Tibial artery (tissue), 4 donors: Measurements from ENCODE around the gene ASCL4.

ENCODE experiments used
- DNase-seq, 2 donors: peaks; one replicate each; pipeline ENCODE4 v3.0.0-alpha.2; 2019
- H3K27ac ChIP-seq, 2 donors: fragments of 200-600 bp; sonication (generic) in 1 of 2; 1 replicate in 1 of 2; 2 replicates in 1 of 2; pipeline ENCODE4 v1.5.1; 2018 to 2019; ENCODE audit warnings: mild to moderate bottlenecking in 1 of 2
- H3K27me3 ChIP-seq, 2 donors: fragments of 200-600 bp; sonication (generic) in 1 of 2; one replicate each; pipeline versions ENCODE4 v1.5.1 to v1.6.0; 2016 to 2019
- H3K36me3 ChIP-seq, 3 donors: fragments of 200-600 bp; sonication (generic) in 2 of 3; one replicate each; pipeline ENCODE4 v1.5.1; 2016 to 2019; ENCODE audit warnings: mild to moderate bottlenecking in 2 of 3
- H3K4me1 ChIP-seq, 4 donors: fragments of 200-600 bp; sonication (generic) in 2 of 4; 1 replicate in 3 of 4; 2 replicates in 1 of 4; pipeline ENCODE4 v1.5.1; 2016 to 2019
- H3K4me3 ChIP-seq, 2 donors: fragments of 200-600 bp; sonication (generic) in 1 of 2; 1 replicate in 1 of 2; 2 replicates in 1 of 2; pipeline ENCODE4 v1.5.1; 2018 to 2019; ENCODE audit warnings: mild to moderate bottlenecking in 2 of 2
- H3K9me3 ChIP-seq, 3 donors: fragments of 200-600 bp; sonication (generic) in 1 of 3; one replicate each; pipeline ENCODE4 v1.5.1; 2016 to 2019
- intact Hi-C: fragments of 100-400 bp; cut with DNase I; formaldehyde crosslinking; loops from one replicate; pipeline ENCODE4 v1.15.0; 2023; ENCODE audit warnings: low total_unique reads
- TF ChIP-seq, protein P1 (sequence below), 2 experiments: fragments of 200-600 bp in 1 of 2; fragments of 450-650 bp in 1 of 2; IDR thresholded peaks; one replicate each; pipeline ENCODE4 v1.5.1; 2017 to 2019; ENCODE audit warnings: antibody characterized with exemption in 2 of 2, mild to moderate bottlenecking in 1 of 2, moderate library complexity in 1 of 2

ASCL4 gene

DNA sequence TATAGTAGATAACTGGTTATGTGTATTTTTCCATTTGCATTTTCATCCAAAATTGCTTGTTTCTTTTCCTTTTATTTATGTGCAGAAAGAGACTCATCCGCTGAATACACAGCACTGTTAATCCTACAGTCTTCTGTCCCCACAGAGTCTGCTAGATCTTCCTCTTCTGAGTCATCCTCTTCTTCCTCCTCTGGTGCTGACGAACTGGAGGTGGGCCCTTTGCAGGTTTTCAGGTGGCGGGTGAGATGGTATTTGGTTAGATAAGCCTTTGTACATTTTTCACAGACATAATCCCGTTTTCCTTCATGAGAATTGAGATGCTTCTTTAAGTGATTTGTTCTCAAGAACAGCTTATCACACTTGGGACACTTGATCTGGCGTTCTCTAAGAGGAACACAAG lies 40.4 kb upstream of the ASCL4 start:
- Histone ChIP-seq H3K36me3 (peaks cover 60 to 71% (median 67%) of the 10 kb centered on the region in 3 donors), H3K27me3 (no peaks in the 10 kb centered on the region), H3K27ac (no peak overlapping the region), H3K4me1 (no peaks in the 10 kb centered on the region), H3K4me3 (no peak overlapping the region), H3K9me3 (no peaks in the 10 kb centered on the region)
- no peak for DNase-seq
- intact Hi-C loops, result no loop called here
- TF ChIP-seq, protein P1, sequence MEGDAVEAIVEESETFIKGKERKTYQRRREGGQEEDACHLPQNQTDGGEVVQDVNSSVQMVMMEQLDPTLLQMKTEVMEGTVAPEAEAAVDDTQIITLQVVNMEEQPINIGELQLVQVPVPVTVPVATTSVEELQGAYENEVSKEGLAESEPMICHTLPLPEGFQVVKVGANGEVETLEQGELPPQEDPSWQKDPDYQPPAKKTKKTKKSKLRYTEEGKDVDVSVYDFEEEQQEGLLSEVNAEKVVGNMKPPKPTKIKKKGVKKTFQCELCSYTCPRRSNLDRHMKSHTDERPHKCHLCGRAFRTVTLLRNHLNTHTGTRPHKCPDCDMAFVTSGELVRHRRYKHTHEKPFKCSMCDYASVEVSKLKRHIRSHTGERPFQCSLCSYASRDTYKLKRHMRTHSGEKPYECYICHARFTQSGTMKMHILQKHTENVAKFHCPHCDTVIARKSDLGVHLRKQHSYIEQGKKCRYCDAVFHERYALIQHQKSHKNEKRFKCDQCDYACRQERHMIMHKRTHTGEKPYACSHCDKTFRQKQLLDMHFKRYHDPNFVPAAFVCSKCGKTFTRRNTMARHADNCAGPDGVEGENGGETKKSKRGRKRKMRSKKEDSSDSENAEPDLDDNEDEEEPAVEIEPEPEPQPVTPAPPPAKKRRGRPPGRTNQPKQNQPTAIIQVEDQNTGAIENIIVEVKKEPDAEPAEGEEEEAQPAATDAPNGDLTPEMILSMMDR (IDR thresholded peaks at IDR 0.05), result no peak

DNA sequence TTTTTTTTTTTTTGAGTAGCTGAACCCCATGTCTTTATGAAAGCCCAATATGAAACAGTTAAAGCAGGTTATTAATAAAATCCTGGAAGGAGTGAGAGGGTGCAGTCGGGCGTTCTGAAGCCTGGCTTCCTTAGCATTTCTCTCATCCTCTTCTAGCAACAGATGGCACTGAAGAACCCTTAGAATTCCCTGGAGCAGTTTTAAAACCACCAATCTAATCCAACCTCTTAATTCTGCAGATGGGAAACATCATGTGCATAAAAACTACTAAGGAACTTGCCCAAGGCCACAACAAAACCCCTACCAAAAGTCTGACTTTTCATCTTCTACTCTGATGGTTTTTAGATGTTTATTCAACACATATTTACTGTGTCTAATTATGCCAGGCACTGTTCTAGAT lies 38.7 kb upstream of the ASCL4 start:
- Histone ChIP-seq H3K4me3 (no peak overlapping the region), H3K4me1 (no peaks in the 10 kb centered on the region), H3K27ac (no peak overlapping the region), H3K9me3 (no peaks in the 10 kb centered on the region), H3K27me3 (no peaks in the 10 kb centered on the region), H3K36me3 (peaks cover 77 to 87% (median 83%) of the 10 kb centered on the region in 3 donors)
- intact Hi-C loops, result no loop called here
- TF ChIP-seq, protein P1 (IDR thresholded peaks at IDR 0.05), result no peak
- DNase-seq, result no peak

DNA sequence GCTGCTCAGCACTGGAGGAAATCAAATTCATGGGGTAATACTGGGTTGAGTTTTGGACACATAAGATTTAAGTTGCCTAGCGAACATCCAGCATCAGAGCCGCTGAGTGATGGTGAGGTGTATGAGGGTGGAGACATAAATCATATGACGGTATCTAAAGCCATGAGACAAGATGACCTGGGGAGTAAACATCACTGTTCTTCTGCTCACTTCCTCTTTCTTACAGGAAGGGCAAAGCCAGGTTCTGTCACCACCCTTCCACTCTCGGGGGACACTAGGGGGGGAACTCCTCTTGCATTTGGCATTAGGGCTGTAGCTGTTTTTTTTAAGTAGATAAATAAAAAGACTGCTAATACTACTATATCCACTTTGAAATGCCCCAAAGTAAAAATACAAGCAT lies 37.6 kb upstream of the ASCL4 start:
- Histone ChIP-seq H3K4me1 (no peaks in the 10 kb centered on the region), H3K27ac (no peak overlapping the region), H3K27me3 (no peaks in the 10 kb centered on the region), H3K4me3 (no peak overlapping the region), H3K9me3 (no peaks in the 10 kb centered on the region), H3K36me3 (peaks cover 88 to 99% (median 94%) of the 10 kb centered on the region in 3 donors)
- DNase-seq, result no peak
- intact Hi-C loops, result no loop called here
- TF ChIP-seq, protein P1 (IDR thresholded peaks at IDR 0.05), result no peak

DNA sequence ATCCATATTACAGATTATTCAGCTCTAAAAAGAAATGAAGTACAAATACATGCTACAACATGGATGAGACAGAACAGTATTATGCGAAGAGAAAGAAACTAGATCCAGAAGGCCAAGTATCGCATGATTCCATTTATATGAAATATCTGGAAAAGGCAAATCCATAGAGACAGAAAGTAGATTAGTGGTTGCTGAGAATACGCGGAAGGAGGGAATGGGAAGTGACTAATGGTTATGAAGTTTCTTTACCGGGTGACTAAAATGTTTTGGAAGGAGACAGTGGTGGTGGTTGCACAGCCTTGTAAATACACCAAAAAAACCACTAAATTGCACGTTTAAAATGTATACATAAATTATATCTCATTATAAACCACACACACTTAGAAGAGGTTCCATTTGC lies 26.0 kb upstream of the ASCL4 start:
- no peak overlapping the region for H3K4me3 ChIP-seq
- H3K9me3 ChIP-seq, result no peaks in the 10 kb centered on the region
- DNase-seq, result no peak
- intact Hi-C loops, result no loop called here
- H3K27me3 ChIP-seq, result no peaks in the 10 kb centered on the region
- peaks cover 0 to 15% (median 4%) of the 10 kb centered on the region in 4 donors for H3K4me1 ChIP-seq
- H3K27ac ChIP-seq, result no peak overlapping the region
- H3K36me3 ChIP-seq, result peaks cover 60 to 89% (median 65%) of the 10 kb centered on the region in 3 donors
- TF ChIP-seq, protein P1 (IDR thresholded peaks at IDR 0.05), result no peak

DNA sequence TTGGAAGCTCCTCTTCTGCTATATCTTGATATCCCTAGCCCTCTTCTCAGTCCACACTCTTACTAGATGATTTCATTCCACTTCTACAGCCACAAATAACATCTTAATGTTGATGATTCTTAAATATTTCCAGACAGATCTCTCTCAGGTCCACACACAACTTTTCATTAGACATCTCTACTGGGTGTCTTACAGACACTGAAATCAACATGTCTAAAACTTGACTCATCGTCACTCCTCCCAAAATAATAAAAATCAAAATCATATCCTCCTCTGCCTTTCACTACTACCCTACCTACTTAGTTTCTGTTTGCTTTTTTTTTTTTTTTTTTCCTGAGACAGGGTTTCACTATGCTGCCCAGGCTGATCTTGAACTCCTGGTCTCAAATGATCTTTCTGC lies 25.4 kb upstream of the ASCL4 start:
- intact Hi-C loops, result no loop called here
- H3K27ac ChIP-seq, result no peak overlapping the region

More for the DNA sequence above, 25.4 kb upstream of the ASCL4 start:
- no peaks in the 10 kb centered on the region for H3K9me3 ChIP-seq
- peaks cover 54 to 88% (median 65%) of the 10 kb centered on the region in 3 donors for H3K36me3 ChIP-seq
- no peaks in the 10 kb centered on the region for H3K27me3 ChIP-seq
- TF ChIP-seq, protein P1 (IDR thresholded peaks at IDR 0.05), result no peak
- DNase-seq, result no peak
- H3K4me3 ChIP-seq, result no peak overlapping the region
- peaks cover 0 to 15% (median 4%) of the 10 kb centered on the region in 4 donors for H3K4me1 ChIP-seq
